GM21423 (cell line): Measurements from ENCODE around the gene PRX.
"Not testable (repeated sequence)": the region's sequence is repeated elsewhere in the genome, so short reads cannot be mapped to it uniquely, and the experiment has no call there.

Experiments
- ATAC-seq: cut with Tn5 transposase; IDR thresholded peaks from one replicate; pipeline ENCODE4 v1.9.1; 2021; ENCODE audit warnings: mild to moderate bottlenecking, moderate library complexity; ENCODE audit not compliant: unreplicated experiment

The PRX gene

DNA sequence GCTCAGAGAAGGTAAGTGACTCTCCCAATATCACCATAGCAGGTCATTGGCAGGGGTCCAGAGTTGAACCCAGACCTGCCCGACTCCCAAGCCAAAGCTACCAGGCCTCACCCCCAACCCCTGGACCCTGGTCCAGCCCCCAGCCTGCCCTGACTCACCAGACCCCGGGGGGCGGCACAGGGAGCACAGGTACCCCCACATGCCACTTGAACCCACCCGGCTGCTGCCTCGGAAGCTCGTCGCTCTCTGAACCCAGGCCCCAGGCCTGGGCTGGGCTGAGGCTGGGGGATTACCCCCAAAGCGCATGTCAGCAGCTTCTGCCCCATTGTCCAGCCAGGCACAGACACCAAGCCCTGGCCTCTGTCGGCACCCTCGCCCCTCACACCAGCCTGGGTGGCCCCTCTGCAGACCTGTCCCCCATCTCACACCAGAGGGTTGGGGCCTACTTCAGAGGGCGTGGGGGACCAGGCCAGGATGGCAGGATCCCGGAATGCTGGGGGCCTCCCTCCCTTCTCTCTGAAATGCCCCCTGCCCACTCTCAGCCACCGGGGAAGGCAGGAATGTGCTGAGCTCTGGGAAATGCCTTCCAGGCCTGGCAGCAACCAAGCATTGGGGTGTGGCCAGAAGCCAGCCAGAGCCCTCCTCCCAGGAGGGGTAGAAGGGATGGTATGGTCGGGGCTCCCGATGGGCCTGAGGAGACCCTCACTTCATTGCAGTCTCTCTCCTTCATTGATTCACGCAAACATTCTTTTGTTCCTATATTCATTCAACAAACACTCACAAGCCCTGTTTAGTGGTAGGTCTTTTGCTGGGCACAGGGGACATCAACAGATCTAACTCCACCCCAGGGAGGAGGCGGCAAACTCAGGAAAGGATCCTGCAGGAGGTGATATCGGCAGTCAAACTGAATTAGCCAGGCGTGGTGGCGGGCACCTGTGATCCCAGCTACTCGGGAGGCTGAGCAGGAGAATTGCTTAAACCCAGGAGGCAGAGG is 1.7 kb upstream of the PRX start:
- ATAC-seq = no peak

DNA sequence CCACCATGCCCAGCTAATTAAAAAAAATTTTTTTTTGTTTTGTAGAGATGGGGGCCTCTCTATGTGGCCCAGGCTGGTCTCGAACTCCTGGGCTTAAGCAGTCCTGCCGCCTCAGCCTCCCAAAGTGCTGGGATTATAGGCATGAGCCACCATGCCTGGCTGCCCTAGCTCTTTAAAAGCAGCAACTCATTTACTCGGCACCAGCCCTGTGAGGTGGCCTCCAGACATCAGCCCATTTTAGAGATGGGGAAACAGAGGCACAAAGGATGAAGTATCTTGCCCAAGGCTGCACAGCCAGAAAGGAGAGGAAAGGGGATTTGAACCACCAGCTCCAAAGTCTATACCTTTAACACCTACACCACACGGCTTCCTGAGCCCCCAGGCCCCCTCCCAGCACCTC is 312 bp downstream of the PRX start:
- no peak for ATAC-seq

DNA sequence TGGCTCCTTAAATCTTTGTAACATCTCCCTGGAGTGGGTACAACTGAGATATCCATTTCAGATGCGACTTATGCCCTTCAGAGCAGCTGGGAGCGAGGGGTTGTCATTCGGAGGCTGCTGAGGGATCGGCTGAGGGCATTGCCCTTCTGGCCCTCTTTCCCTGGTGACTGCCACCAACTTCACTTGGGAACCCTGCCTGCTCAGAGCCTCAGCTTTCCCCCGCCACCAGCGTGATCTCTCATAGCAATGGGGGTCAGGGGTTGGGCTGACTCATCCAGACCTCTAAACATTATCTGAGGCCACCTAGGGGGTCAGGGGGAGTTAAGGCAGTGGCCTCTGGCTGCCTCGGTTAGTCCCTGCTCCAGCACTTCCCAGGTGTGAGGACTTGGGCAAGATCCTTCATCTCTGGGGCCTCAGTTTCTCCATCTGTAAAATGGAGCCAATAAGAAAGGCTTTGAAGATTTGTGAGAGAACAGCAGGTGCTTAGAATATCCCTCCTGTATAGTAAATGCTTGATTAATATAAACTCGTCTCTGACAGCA is 1.1 kb downstream of the PRX start:
- ATAC-seq = no peak

DNA sequence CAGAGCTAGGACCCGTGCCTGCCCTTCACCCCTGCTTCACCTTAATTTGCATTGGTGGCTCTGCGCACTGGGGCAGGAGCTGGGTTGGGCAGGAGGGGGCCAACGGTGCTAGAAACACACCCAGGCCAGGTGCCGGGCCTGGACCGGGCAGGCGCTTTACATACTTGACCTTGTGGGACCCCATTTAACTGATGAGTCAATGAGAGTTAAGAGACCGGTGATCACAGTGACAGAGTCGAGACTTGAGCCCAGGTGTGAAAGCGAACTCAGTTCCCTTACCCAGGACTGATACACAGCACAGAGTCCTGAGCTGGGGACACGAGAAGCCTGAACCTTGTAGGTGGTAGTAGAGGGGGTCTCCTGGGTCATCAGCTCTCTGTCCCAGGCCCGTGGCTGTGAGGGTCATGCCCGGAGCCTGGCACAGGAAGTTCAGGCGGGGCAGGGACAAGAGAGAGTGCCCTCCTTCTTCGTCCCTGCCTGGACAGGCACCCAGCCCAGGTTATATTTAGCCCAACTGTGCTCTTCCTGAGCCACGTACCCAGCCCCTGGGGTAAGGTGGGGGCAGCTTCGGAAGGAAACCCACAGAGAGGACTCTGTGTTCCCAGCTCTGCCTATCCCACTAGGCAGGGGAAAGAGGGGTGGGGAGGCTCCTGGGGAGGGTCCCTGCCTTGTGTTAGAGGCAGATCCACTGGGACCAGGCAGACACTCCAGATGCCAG is 1.9 kb downstream of the PRX start:
- no peak for ATAC-seq

DNA sequence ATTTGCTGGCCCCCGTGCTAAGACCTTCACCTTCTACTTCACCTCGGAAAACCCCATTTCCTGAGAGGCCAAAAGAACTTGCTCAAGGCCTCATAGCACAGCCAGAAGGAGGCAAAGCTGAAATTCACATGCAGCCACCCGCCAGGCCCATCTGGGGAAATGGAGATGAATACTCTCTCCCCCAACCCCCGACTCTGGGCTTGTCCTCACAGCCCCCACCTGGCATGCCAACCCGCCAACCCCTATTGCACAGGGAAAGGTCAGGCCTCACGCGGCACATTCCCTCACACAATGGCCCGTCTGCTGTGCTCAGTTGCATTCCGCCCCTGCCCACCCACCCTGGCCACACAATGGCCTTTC is 3.2 kb downstream of the PRX start:
- no peak for ATAC-seq

DNA sequence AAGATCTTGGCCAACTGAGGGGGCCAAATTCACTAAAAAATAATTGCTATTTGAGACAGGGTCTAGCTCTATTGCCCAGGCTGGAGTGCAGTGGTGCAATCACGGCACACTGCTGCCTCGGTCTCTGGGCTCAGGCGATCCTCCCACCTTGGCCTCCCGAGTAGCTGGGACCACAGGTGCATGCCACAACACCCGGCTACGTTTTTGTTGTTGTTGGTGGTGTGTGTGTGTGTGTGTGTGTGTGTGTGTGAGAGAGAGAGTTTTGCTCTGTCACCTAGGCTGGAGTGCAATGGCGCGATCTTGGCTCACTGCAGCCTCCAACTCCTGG is 4.6 kb downstream of the PRX start:
- not testable (repeated sequence) for ATAC-seq

DNA sequence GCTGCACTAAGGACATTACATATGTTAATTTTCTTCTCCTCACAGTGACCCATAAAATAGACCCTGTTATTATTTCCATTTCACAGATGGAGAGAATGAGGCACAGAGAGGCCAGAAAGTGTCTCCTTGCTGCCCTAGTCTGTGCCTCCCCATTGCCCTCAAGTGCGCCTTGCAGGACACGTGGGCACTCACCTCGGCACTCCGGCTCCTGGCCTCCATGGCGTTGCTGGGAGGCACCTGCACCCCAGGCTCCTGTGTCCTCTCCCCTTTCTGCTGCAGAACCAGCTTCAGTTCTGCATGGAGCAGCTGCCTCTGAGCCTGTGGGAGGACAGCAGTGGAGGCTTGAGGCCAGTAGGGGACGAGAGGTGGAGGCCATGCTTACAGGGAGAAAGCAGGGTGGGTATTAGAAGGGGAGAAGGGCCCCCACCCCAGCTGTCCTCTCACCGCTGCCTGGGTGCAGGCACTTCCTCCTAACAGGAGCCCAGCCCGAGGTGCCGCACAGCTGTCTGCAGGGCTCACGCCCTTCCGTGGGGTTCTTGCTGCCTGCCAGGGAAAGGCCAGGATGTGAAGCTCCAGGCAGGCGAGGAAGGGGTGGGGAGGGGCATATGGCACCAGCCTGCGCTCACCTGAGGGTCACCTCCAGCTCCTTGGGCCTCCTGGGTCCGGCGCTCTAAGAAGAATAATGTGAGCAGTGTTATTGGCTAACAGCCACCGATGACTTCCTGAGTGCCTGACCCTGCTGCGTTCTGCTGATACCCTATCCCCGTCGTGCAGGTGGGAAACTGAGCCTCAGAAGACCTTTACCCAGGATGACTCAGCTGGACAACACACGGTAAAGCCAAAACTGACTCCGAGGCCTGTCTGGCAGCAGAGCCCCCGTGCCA is 5.2 kb downstream of the PRX start:
- ATAC-seq = no peak

DNA sequence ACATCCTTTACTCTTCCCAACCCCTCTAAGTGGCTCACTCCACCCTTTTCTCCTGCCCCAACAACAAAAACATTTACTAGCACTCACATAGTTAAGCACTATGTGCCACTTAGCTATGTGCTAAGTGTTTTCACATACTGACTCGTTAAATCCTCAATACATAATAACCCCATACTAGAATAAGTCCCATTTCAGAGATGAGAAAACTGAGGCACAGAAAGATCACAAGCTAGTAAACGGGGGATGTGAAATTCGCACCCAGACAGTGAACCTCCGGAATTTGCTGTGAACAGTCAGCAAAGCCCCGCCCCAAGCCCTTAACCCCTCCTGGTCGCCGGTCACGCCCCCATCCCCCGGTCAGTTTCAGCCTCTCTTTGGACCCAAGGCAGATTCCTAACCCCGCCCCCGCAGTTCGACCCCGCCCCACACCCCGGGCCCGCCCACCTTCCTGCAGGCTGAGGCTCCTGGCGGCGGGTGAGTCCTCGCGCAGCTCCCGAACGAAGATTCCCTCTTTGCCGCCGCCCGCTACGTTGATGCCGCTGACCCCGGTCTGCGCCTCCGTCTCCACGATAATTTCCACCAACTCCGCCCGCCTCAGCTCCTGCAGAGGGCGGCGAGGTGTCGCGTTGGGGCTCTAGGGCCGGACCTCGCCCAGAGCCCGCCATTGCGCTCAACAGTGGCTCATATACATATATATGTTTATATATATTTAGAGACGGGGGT is 9.8 kb downstream of the PRX start:
- peak; percentile 52 for ATAC-seq

DNA sequence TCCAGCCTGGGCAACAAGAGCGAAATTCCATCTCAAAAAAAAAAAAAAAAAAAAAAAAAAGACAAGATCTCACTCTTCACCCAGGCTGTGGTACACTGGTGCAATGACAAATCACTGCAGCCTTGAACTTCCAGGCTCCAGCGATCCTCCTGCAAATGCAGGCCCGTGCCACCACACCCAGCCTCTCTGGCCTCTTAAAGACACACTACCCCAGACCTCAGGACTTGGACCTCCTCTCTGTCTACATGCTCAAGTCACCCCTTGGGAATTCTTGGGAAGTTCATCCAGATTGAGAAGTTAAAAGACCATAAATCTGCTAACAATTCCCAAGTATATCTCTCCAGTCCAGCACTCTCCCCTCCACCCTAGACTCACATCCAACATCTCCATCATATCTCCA is 12.6 kb downstream of the PRX start:
- no peak for ATAC-seq

DNA sequence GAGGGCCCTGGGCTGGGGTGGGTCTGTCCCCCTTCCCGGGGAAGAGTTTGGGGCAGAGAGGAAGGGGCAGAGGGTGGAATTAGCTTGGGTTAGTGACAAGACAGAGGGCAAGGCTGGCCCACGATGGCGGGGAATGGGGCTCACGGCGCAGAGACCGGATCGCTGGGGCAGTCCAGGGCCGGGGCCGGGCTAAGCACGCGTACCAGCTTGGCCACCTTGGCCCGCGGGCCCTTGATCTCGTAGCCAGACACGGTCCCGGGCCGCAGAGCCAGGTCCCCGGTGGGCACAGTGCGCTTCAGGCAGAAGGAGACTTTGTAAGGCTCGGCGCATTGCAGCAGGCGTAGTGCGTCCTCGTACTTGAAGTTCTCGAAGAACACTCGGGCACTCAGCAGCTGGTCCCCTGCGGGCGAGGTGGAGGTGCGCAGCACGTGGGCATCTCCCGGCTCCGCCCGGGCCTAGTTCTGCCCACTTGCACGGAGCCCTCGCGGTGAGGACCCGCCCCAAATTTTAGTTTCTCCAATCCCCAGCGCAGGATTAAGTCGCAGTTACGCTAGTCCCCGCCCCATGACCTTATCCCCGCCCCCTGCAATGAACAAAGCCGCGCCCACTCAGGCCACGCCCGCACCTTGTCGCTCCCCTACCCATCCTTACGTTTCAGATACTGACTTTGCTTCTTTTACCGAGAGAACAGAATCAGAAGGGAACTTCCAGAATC is 14.6 kb downstream of the PRX start:
- no peak for ATAC-seq

DNA sequence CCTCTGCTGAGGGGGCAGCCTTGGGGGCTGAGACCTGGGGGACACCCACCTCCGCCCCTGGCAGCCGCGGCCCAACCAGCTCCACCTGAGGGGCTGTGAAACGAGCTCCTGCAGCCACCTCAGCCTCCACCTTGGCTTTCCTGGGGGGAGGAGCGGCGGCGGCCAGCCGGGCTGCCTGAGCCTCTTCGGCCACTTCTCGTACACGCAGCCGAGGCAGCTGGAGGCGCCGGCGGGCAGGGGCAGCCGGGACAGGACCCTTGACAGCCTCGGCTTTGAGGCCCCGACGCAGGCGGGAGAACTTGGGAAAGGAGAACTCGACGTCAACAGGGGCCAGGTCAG is 15.6 kb downstream of the PRX start:
- no peak for ATAC-seq

DNA sequence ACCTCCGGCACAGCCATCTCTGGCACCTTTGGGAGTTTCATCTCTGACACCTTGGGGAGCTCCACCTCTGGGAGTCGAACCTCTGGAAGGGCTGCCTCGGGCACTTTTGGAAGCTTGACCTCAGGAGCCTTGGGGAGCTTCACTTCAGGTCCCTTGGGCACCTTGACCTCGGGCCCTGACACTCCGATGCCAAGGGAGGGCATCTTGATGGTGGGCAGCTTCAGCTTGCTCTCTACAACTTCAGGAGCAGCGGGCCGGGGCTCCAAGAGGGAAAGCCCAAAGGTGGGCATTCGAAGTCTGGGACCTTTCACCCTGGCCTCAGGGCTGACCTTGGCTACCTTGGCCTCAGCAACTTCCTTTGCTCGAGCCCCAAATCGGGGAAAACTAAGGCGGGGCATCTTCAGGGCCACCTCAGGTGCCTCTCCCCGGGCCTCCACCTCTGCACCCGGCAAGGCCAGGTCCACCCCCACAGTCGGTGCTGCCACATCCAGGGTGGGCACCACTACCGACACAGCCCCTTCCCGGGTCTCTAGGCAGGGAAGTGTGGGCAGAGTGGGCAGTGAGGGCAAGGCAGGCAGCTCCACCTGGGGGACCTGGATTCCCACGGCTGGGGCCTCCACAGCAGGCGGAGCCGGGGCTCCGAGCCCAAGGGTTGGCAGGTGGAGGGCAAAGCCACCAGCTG is 16.2 kb downstream of the PRX start:
- no peak for ATAC-seq

DNA sequence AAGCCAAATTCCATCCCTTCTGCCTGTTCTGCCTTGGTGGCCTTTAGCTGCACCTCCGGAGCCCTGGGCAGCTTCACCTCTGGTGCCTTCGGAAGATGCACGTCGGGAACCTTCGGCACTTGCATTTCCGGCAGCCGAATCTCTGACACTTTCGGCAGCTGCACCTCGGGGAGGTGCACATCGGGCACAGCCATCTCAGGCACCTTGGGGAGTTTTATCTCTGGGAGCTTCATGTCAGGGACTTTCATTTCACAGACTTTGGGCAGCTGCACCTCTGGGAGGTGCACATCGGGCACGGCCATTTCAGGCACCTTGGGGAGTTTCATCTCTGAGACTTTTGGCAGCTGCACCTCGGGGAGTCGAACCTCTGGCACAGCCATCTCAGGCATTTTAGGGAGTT is 17.2 kb downstream of the PRX start:
- ATAC-seq = no peak

DNA sequence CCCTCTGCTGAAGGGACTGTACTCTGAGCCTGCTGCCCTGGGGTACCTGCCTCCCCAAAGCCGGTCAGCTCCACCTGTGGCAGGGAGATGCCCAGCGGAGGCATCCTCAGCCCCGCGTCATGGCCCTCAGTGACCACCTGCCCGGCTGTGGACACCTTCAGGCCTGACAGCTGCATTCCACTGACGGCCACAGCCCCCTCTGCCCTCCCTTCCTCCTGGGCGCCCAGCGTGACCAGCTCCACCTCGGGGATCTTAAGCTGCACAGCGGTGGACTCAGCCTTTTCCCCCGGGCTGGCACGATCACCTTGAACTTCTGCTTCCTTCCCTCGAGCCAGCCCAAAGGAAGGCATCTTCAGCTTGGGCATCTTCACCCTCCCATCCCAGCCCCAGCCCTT is 18.4 kb downstream of the PRX start:
- no peak for ATAC-seq

DNA sequence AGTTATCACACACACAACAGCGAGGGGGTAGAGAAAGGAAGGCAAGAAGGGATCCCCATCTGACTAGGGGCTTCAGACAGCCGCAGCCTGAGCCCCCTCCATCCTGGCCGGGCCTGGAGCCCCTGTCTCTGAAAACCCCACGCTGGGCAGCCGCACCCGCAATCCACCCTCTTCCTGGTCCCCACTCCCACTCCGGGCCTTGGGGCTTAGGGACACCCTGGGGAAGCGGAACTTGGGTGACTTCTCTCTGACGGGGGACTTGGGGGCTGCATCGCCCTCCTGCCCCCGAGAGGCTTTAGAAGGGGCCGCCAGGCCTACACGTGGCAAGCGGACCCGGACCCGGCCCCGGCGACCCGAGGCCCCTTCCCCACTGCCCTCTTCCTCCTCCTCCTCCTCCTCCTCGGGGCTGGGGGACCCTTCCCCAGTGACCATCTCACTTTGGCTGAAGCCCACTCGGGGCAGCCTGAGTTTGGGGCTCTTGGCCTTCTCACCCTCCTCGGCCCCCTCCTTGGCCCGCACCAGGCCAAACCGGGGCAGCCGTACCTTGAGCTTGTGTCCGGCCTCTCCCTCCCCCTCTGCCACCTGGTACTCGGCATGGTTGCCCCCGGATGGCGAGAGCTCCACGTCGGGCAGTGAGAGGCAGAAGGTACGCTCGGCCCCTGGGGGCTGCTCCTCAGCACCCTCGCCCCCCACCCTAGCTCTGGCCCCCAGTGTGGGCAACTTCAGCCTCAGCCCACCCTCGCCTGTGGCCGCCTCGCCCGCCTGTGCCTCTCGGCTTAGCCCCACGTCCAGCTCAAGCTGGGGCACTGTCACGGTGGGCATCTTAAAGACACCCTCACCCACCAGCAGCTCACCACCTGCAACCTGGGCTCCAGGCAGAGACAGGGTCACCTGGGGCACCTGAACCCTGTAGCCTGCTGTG is 19.0 kb downstream of the PRX start:
- ATAC-seq = no peak

DNA sequence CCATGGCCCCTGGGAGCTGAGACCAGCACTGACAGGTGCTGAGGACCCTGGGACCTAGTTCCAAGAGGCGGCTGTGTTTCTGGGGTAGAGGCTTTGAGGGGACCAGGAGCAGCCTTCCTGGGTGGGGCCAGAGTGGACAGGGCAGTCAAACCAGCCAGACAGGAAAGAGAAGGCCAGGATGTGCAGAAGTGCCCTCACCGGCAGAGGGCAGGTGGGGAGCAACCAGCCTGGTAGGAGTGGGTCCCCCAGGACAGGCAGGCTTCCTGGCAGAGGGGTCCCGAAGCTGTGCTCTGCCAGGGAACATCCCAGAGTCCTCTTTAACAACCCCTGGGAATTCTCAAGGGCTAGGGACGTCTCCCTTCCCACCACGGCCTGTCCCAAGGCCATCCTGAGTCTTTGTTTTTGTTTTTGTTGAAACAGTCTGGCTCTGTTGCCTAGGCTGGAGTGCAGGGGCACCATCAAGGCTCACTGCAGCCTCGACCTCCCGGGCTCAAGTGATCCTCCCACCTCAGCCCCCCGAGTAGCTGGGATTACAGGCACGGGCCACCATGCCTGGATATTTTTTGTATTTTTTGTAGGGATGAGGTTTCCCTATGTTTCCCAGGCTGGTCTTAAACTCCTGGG is 20.2 kb downstream of the PRX start:
- no peak for ATAC-seq

DNA sequence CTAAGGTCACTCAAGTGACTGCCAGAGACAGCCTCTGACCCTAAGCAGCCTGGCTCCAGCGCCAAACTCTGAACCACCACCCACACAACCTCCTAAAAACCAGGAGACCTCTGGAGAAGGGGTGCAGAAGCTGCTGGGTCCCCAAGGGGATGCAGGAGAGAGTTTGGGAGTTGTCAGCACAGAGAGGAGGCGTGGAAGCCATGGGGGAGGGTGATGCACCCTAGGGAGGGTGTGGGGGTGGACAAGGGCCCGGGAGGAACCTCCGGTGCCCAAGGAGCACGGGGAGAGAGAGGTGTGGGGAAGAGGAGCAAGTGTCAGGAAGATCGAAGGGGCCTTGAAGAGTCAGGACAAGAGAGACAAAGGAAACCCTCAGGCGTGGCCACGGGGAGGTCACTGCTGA is 21.1 kb downstream of the PRX start:
- ATAC-seq = no peak
